HepG2 (cell line): ENCODE measurements around the gene USP5. TPM values are rescaled to one million over a fixed set of nuclear protein-coding genes. Genes with fewer than 3 reads are reported as not detected.
A peak's percentile ranks its signal among the peaks of the same experiment; 100 is the strongest.

Experiments used
- CCDC6 ChIP-seq: sonication (generic); formaldehyde crosslinking; IDR thresholded peaks from 2 replicates; pipeline ENCODE4 v1.8.1; 2022; ENCODE audit warnings: mild to moderate bottlenecking, missing genetic modification reagents, moderate library complexity
- CEBPB ChIP-seq: IDR thresholded peaks from 2 replicates; pipeline ENCODE4 v1.6.1; 2011; ENCODE audit warnings: low read depth, low read length, improper control_type of control experiment, borderline replicate concordance
- CEBPG ChIP-seq: IDR thresholded peaks from 2 replicates; pipeline ENCODE4 v1.6.1; 2016
- CHD4 ChIP-seq: fragments of 200-600 bp; sonication (generic); IDR thresholded peaks from 2 replicates; pipeline ENCODE4 v1.7.0; 2017; ENCODE audit warnings: mild to moderate bottlenecking, low read length, borderline replicate concordance
- ELF1 ChIP-seq: sonication (generic); formaldehyde crosslinking; IDR thresholded peaks from 2 replicates; pipeline ENCODE4 v1.4.0; 2020; ENCODE audit warnings: missing genetic modification reagents
- HMGA1 ChIP-seq: sonication (generic); formaldehyde crosslinking; conservative IDR thresholded peaks from 2 replicates; pipeline ENCODE4 v1.4.0; 2020; ENCODE audit warnings: missing genetic modification reagents
- HNRNPH1 ChIP-seq: fragments of 200-400 bp; formaldehyde crosslinking; optimal IDR thresholded peaks from 2 replicates; pipeline ENCODE3; 2017; ENCODE audit warnings: mild to moderate bottlenecking, low read depth, low read length
- HOXD1 ChIP-seq: sonication (generic); formaldehyde crosslinking; IDR thresholded peaks from 2 replicates; pipeline ENCODE4 v1.5.0; 2020; ENCODE audit warnings: missing genetic modification reagents
- IKZF1 ChIP-seq: fragments of 450-650 bp; IDR thresholded peaks from 2 replicates; pipeline ENCODE4 v1.7.1; 2016
- KDM5B ChIP-seq: sonication (generic); formaldehyde crosslinking; IDR thresholded peaks from 2 replicates; pipeline ENCODE4 v1.4.0; 2020; ENCODE audit warnings: missing genetic modification reagents, mild to moderate bottlenecking, borderline replicate concordance
- POLR2AphosphoS2 ChIP-seq: IDR thresholded peaks from 2 replicates; pipeline ENCODE4 v1.6.1; 2011; ENCODE audit warnings: low read depth, low read length, improper control_type of control experiment
- ZNF225 ChIP-seq: sonication (generic); formaldehyde crosslinking; IDR thresholded peaks from 2 replicates; pipeline ENCODE4 v1.4.0; 2020; ENCODE audit warnings: mild to moderate bottlenecking, missing genetic modification reagents
- ZNF709 ChIP-seq: sonication (generic); formaldehyde crosslinking; IDR thresholded peaks from 2 replicates; pipeline ENCODE4 v1.5.0; 2020; ENCODE audit warnings: mild to moderate bottlenecking, missing genetic modification reagents
- ZSCAN9 ChIP-seq: IDR thresholded peaks from 2 replicates; pipeline ENCODE4 v1.6.1; 2016; ENCODE audit warnings: borderline replicate concordance
- polyA plus RNA-seq, 8 experiments: library from polyadenylated mRNA; depleted of rRNA in 3 of 8; stranded (reverse) in 7 of 8; unstranded in 1 of 8; fragments of >200 nt; fragmentation: Illumina TruSeq in 4 of 8; extraction: Trizol in 4 of 8; gene quantifications; 2 replicates each; pipeline versions ENCODE4 v1.2.1 to v1.2.3, GENCODE V29; 2011 to 2016; ENCODE audit warnings: low read depth in 4 of 8, missing spikeins in 1 of 8, mixed read lengths in 1 of 8; ENCODE audit not compliant: insufficient read depth in 1 of 8
- total RNA-seq, 5 experiments: library from RNA; depleted of rRNA; stranded (reverse); fragments of >200 nt; fragmentation: Illumina TruSeq; extraction: Trizol; gene quantifications; 2 replicates each; pipeline ENCODE4 v1.2.3, GENCODE V29; 2016; ENCODE audit warnings: low read depth in 1 of 5
- TF ChIP-seq, protein P1 (sequence below): sonication (generic); formaldehyde crosslinking; IDR thresholded peaks from 2 replicates; pipeline ENCODE4 v1.8.0; 2022; ENCODE audit warnings: missing genetic modification reagents, low read depth, mild to moderate bottlenecking, borderline replicate concordance
- TF ChIP-seq, protein P2 (sequence below): sonication (generic); formaldehyde crosslinking; conservative IDR thresholded peaks from 2 replicates; pipeline ENCODE4 v1.8.0; 2022; ENCODE audit warnings: mild to moderate bottlenecking, moderate library complexity, missing genetic modification reagents
- TF ChIP-seq, protein P3 (sequence below): sonication (generic); formaldehyde crosslinking; IDR thresholded peaks from 2 replicates; pipeline ENCODE4 v1.5.1; 2020; ENCODE audit warnings: mild to moderate bottlenecking, missing genetic modification reagents, borderline replicate concordance
- TF ChIP-seq, protein P4 (sequence below): sonication (generic); formaldehyde crosslinking; IDR thresholded peaks from 2 replicates; pipeline ENCODE4 v1.4.0; 2020; ENCODE audit warnings: missing genetic modification reagents, mild to moderate bottlenecking, borderline replicate concordance
- TF ChIP-seq, protein P5 (sequence below): IDR thresholded peaks from 2 replicates; pipeline ENCODE4 v1.6.1; 2016; ENCODE audit warnings: low read depth, missing genetic modification reagents, missing compliant biosample characterization

The USP5 gene
- total and polyA plus RNA-seq, 2 of the 13 experiments (the other 11 are each of a cell fraction or from before 2014, with no cell fraction given) = 39.6 to 56.0 TPM

DNA sequence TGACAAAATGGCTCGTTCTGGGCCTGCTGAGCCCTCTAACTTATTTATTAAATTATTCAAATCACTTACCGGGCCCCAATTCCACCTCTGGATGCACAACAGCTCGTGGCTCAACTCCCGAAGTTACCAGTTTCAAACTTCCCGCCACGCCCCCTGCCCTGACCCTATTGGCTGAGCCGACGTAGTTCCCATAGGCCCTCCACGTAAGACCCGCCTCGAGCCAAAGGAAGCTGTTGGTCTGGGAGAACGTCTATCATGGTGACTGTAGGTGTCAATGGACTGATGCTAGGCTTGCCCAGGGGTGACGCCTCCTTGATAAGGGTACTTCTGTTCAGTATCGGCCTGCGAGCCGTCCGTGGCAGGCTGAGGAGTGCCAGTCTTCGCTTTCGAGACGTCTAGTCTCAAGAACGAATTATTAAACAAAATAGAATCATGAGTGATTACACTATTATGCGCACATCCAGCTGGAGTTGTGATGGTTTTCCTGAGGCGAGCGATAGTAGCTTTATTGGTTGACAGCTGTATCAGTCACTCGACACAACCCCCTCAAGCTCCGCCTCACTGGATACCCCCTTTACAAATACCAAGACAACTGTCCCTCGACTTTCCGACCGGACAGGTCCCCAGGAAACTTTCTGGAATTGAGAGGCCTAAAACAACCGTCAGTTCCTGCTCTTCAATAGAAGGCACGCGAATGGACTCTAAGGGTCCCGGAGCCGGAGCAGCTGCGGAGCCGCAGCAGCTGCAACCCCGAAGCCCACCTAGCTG lies 613 bp upstream of the USP5 start, which contains the start of gene CDCA3 (continued):
- TF ChIP-seq CEBPB = no peak
- TF ChIP-seq IKZF1 = no peak
- TF ChIP-seq, protein P1, sequence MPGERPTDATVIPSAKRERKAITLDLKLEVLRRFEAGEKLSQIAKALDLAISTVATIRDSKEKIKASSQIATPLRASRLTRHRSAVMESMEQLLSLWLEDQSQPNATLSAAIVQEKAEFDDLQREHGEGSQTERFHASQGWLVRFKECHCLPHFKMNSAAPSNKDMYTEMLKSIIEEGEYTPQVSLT (CRISPR knock-in tag) = no peak
- peak; percentile 77; the same call in 1 of the 2 replicates for TF ChIP-seq CCDC6 (CRISPR knock-in tag)
- peak; percentile 57; the same call in 1 of the 2 replicates for TF ChIP-seq HOXD1 (CRISPR knock-in tag)
- TF ChIP-seq, protein P2, sequence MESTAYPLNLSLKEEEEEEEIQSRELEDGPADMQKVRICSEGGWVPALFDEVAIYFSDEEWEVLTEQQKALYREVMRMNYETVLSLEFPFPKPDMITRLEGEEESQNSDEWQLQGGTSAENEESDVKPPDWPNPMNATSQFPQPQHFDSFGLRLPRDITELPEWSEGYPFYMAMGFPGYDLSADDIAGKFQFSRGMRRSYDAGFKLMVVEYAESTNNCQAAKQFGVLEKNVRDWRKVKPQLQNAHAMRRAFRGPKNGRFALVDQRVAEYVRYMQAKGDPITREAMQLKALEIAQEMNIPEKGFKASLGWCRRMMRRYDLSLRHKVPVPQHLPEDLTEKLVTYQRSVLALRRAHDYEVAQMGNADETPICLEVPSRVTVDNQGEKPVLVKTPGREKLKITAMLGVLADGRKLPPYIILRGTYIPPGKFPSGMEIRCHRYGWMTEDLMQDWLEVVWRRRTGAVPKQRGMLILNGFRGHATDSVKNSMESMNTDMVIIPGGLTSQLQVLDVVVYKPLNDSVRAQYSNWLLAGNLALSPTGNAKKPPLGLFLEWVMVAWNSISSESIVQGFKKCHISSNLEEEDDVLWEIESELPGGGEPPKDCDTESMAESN (CRISPR knock-in tag) = peak; percentile 58; the same call in 1 of the 2 replicates
- TF ChIP-seq, protein P3, sequence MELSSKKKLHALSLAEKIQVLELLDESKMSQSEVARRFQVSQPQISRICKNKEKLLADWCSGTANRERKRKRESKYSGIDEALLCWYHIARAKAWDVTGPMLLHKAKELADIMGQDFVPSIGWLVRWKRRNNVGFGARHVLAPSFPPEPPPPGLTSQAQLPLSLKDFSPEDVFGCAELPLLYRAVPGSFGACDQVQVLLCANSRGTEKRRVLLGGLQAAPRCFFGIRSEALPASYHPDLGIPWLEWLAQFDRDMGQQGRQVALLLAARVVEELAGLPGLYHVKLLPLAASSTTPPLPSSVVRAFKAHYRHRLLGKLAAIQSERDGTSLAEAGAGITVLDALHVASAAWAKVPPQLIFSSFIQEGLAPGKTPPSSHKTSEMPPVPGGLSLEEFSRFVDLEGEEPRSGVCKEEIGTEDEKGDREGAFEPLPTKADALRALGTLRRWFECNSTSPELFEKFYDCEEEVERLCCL (CRISPR knock-in tag) = no peak
- no peak; the same call in 1 of the 2 replicates for TF ChIP-seq CHD4
- TF ChIP-seq ELF1 = no peak
- TF ChIP-seq, protein P4, sequence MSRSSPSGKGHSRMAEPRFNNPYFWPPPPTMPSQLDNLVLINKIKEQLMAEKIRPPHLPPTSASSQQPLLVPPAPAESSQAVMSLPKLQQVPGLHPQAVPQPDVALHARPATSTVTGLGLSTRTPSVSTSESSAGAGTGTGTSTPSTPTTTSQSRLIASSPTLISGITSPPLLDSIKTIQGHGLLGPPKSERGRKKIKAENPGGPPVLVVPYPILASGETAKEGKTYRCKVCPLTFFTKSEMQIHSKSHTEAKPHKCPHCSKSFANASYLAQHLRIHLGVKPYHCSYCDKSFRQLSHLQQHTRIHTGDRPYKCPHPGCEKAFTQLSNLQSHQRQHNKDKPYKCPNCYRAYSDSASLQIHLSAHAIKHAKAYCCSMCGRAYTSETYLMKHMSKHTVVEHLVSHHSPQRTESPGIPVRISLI (CRISPR knock-in tag) = no peak
- no peak for TF ChIP-seq POLR2AphosphoS2
- no peak for TF ChIP-seq HNRNPH1
- TF ChIP-seq ZNF709 (CRISPR knock-in tag) = no peak
- TF ChIP-seq CEBPG (CRISPR knock-in tag) = no peak
- no peak for TF ChIP-seq KDM5B (CRISPR knock-in tag)
- no peak for TF ChIP-seq HMGA1 (CRISPR knock-in tag)
- TF ChIP-seq ZNF225 (CRISPR knock-in tag) = peak; percentile 7; the same call in 1 of the 2 replicates
- TF ChIP-seq, protein P5, sequence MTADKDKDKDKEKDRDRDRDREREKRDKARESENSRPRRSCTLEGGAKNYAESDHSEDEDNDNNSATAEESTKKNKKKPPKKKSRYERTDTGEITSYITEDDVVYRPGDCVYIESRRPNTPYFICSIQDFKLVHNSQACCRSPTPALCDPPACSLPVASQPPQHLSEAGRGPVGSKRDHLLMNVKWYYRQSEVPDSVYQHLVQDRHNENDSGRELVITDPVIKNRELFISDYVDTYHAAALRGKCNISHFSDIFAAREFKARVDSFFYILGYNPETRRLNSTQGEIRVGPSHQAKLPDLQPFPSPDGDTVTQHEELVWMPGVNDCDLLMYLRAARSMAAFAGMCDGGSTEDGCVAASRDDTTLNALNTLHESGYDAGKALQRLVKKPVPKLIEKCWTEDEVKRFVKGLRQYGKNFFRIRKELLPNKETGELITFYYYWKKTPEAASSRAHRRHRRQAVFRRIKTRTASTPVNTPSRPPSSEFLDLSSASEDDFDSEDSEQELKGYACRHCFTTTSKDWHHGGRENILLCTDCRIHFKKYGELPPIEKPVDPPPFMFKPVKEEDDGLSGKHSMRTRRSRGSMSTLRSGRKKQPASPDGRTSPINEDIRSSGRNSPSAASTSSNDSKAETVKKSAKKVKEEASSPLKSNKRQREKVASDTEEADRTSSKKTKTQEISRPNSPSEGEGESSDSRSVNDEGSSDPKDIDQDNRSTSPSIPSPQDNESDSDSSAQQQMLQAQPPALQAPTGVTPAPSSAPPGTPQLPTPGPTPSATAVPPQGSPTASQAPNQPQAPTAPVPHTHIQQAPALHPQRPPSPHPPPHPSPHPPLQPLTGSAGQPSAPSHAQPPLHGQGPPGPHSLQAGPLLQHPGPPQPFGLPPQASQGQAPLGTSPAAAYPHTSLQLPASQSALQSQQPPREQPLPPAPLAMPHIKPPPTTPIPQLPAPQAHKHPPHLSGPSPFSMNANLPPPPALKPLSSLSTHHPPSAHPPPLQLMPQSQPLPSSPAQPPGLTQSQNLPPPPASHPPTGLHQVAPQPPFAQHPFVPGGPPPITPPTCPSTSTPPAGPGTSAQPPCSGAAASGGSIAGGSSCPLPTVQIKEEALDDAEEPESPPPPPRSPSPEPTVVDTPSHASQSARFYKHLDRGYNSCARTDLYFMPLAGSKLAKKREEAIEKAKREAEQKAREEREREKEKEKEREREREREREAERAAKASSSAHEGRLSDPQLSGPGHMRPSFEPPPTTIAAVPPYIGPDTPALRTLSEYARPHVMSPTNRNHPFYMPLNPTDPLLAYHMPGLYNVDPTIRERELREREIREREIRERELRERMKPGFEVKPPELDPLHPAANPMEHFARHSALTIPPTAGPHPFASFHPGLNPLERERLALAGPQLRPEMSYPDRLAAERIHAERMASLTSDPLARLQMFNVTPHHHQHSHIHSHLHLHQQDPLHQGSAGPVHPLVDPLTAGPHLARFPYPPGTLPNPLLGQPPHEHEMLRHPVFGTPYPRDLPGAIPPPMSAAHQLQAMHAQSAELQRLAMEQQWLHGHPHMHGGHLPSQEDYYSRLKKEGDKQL = no peak
- TF ChIP-seq ZSCAN9 (CRISPR knock-in tag) = no peak; the same call in 1 of the 2 replicates
